Right atrium auricular region (tissue), 2 donors: Measurements from ENCODE around the gene UBE2F. TPM values are rescaled to one million over a fixed set of nuclear protein-coding genes. Genes with fewer than 3 reads are reported as not detected.

Source experiments
- DNase-seq: peaks from one replicate; pipeline ENCODE4 v3.0.0-alpha.2; 2019; ENCODE audit warnings: low spot score
- H3K27ac ChIP-seq, 2 donors: fragments of 200-600 bp; sonication (generic); 1 replicate in 1 of 2; 2 replicates in 1 of 2; pipeline ENCODE4 v1.5.1; 2016 to 2019
- H3K27me3 ChIP-seq, 2 donors: fragments of 200-600 bp; sonication (generic); one replicate each; pipeline versions ENCODE4 v1.5.1 to v1.6.0; 2017 to 2019
- H3K36me3 ChIP-seq: fragments of 200-600 bp; sonication (generic); one replicate; pipeline ENCODE4 v1.5.1; 2016
- H3K4me1 ChIP-seq, 2 donors: fragments of 200-600 bp; sonication (generic); one replicate each; pipeline versions ENCODE4 v1.5.1 to v1.6.0; 2017 to 2019
- H3K4me3 ChIP-seq, 2 donors: fragments of 200-600 bp; sonication (generic); 1 replicate in 1 of 2; 2 replicates in 1 of 2; pipeline ENCODE4 v1.5.1; 2017 to 2019; ENCODE audit warnings: mild to moderate bottlenecking in 1 of 2, moderate library complexity in 1 of 2
- H3K9me3 ChIP-seq, 2 donors: fragments of 200-600 bp; sonication (generic); one replicate each; pipeline ENCODE4 v1.5.1; 2019
- total RNA-seq, 2 donors: library from RNA; depleted of rRNA; stranded (reverse); fragments of >200 nt; gene quantifications; one replicate each; pipeline ENCODE4 v1.1.0, GENCODE V29; 2016
- TF ChIP-seq, protein P1 (sequence below), 2 donors: fragments of 200-600 bp; sonication (generic); IDR thresholded peaks; one replicate each; pipeline ENCODE4 v1.5.1; 2019; ENCODE audit warnings: antibody characterized with exemption in 2 of 2

The UBE2F gene
- total RNA-seq, 2 donors from 2014 or later = 78.4 to 79.6 TPM

DNA sequence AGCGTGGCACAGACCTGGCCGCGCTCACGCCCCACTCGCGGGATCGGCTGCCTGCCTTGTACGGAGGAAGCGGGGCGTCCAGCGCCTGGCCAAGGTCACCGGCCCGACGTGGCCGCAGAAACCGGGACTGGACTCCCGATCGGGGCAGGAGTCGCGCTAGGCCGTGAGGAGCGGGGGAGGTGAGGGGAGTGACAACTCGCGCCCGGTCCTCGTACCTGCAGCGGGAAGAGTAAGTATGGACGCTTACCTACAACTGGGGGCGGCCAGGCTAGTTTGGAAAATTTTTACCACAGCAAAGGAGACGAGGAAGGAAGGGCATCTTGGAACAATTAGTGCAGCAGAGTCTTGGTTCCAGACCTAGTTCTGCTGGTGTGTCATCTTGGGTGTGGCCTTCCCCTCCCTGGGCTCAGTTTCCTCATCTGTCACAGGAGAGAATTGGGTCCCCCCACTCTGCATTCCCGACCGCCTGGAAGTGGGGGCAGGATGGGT is 693 bp downstream of the UBE2F start:
- Histone ChIP-seq H3K27ac (peak overlapping the region; percentile 75 to 82), H3K4me1 (peaks cover 0 to 35% of the 10 kb centered on the region in 2 donors), H3K36me3 (no peaks in the 10 kb centered on the region), H3K4me3 (peak overlapping the region; percentile 76 to 80), H3K27me3 (no peaks in the 10 kb centered on the region), H3K9me3 (peaks cover 0 to 7% of the 10 kb centered on the region in 2 donors)
- DNase-seq = no peak
- TF ChIP-seq, protein P1, sequence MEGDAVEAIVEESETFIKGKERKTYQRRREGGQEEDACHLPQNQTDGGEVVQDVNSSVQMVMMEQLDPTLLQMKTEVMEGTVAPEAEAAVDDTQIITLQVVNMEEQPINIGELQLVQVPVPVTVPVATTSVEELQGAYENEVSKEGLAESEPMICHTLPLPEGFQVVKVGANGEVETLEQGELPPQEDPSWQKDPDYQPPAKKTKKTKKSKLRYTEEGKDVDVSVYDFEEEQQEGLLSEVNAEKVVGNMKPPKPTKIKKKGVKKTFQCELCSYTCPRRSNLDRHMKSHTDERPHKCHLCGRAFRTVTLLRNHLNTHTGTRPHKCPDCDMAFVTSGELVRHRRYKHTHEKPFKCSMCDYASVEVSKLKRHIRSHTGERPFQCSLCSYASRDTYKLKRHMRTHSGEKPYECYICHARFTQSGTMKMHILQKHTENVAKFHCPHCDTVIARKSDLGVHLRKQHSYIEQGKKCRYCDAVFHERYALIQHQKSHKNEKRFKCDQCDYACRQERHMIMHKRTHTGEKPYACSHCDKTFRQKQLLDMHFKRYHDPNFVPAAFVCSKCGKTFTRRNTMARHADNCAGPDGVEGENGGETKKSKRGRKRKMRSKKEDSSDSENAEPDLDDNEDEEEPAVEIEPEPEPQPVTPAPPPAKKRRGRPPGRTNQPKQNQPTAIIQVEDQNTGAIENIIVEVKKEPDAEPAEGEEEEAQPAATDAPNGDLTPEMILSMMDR (IDR thresholded peaks at IDR 0.05) = no peak

DNA sequence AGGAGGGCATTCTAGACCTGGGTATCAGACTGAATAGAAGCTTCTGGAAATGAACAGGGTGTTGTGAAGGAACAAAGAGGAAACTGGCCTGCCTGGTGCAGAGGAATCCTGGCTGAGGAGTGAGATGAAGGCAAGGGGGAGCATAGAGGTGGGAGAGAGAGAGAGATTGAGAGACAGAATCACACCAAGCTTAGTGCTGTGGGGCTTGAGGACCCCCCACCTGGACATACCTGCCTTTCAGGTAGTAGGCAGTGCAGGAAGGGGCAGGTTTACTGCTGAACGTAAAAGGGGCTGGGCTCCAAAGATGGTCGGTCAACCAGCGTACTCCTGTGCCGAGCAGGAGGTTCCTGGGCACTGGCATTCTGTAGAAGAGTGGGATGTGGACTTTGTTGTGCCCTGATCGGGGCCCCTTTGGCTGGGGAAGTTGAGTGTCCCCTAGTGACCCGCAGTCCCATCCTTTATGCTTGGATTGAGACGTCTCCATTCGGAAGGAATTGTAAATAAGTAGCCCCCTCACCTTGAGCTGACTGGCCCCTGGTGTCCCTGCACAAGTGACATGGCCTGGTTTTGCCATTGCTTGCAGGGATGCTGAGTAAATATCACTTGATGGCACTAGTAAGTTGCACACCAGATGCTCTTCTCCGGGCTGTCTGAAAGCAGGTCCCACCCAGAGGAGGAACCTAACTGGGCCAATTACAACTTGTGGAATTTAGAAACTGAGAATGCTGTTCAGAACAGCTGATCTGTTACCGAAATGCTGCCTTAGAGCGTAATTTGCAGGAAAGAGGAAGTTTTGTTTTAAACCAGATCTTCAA is 1.4 kb downstream of the UBE2F start:
- TF ChIP-seq, protein P1 (IDR thresholded peaks at IDR 0.05) = peak in 1 of 2 donors; percentile 28
- H3K27ac ChIP-seq = peak overlapping the region; percentile 75 to 82
- H3K9me3 ChIP-seq = no peaks in the 10 kb centered on the region
- peak overlapping the region; percentile 76 to 80 for H3K4me3 ChIP-seq
- peak; percentile 75 for DNase-seq
- H3K36me3 ChIP-seq = no peaks in the 10 kb centered on the region
- no peaks in the 10 kb centered on the region for H3K27me3 ChIP-seq
- peaks cover 0 to 35% of the 10 kb centered on the region in 2 donors for H3K4me1 ChIP-seq

DNA sequence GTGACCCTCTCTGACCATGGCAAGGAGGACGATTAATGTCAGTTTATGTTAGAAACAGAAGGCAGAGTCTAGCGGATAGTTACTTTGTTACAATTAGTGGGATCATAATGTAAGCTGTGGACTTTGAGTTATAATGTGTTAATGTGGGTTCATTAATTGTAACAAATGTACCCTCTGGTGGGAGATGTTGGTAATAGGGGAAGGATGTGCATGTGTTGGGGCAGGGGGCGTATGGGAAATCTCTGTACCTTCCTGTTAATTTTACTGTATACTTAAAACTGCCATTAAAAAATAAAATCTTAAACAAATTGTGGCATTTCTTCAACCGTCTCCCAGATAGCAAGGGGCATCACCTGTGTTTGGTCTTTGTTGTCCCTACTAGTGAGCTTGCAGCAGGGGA is 4.8 kb downstream of the UBE2F start:
- no peaks in the 10 kb centered on the region for H3K9me3 ChIP-seq
- no peak overlapping the region for H3K4me3 ChIP-seq
- TF ChIP-seq, protein P1 (IDR thresholded peaks at IDR 0.05) = no peak
- H3K27ac ChIP-seq = no peak overlapping the region
- no peak for DNase-seq
- peaks cover 0 to 27% of the 10 kb centered on the region in 2 donors for H3K4me1 ChIP-seq
- H3K27me3 ChIP-seq = no peaks in the 10 kb centered on the region
- peaks cover 11% of the 10 kb centered on the region for H3K36me3 ChIP-seq

DNA sequence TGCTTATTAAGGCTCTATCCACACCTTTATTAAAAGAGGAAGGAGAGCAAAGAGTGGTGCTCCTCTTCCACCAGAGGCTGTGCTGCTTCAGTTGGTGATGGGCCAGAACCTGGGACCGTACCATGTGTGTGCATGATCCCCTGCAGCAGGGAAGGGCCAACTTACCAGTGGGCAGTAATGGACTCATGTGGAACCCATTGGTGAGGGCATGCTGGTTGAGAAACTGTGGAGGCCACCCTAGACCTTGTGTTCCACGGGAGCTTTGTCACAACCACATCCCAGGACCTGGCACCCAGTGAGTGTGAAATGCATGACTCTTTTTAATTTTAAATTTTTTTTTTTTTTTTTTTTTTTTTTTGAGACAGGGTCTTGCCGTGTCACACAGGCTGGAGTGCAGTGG is 5.4 kb downstream of the UBE2F start:
- no peak overlapping the region for H3K4me3 ChIP-seq
- H3K9me3 ChIP-seq = no peaks in the 10 kb centered on the region
- H3K27ac ChIP-seq = no peak overlapping the region
- peaks cover 11% of the 10 kb centered on the region for H3K36me3 ChIP-seq
- H3K27me3 ChIP-seq = no peaks in the 10 kb centered on the region
- peaks cover 0 to 27% of the 10 kb centered on the region in 2 donors for H3K4me1 ChIP-seq
- DNase-seq = no peak
- TF ChIP-seq, protein P1 (IDR thresholded peaks at IDR 0.05) = no peak

DNA sequence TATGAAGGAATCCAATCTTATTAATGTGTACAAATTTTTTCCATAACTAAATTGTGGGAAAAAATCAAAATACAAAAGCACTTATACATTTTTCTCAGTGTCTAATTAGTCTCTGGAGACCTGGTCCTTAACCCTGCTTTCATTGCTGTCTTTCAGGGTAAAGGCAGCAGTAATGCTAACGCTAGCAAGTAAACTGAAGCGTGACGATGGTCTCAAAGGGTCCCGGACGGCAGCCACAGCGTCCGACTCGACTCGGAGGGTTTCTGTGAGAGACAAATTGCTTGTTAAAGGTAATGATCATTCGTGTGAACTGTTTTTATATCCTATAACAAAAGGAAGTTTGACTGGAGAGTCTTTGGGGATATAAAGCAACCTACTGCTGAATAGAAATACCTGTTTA is 6.1 kb downstream of the UBE2F start:
- no peaks in the 10 kb centered on the region for H3K27me3 ChIP-seq
- peaks cover 0 to 28% of the 10 kb centered on the region in 2 donors for H3K4me1 ChIP-seq
- H3K4me3 ChIP-seq = no peak overlapping the region
- DNase-seq = no peak
- H3K36me3 ChIP-seq = peaks cover 11% of the 10 kb centered on the region
- no peaks in the 10 kb centered on the region for H3K9me3 ChIP-seq
- no peak overlapping the region for H3K27ac ChIP-seq
- TF ChIP-seq, protein P1 (IDR thresholded peaks at IDR 0.05) = no peak
